BE2C (cell line): Measurements from ENCODE around the gene LAMB2.

ENCODE experiments used
- DNase-seq: peaks from one replicate; pipeline ENCODE4 v3.0.0-alpha.2; 2020
- H3K27me3 ChIP-seq: fragments of 250-450 bp; sonication (Bioruptor Pico); 2 replicates; pipeline ENCODE4 v1.5.1; 2020; ENCODE audit warnings: mild to moderate bottlenecking
- H3K36me3 ChIP-seq: fragments of 250-450 bp; sonication (Bioruptor Pico); 2 replicates; pipeline ENCODE4 v1.5.1; 2020; ENCODE audit warnings: mild to moderate bottlenecking
- H3K4me1 ChIP-seq: fragments of 250-450 bp; sonication (Bioruptor Pico); 2 replicates; pipeline ENCODE4 v1.5.1; 2020
- H3K4me3 ChIP-seq: 2 replicates; pipeline ENCODE4 v1.5.1; 2011; ENCODE audit warnings: low read depth, low read length
- H3K9me3 ChIP-seq: fragments of 250-450 bp; sonication (Bioruptor Pico); 2 replicates; pipeline ENCODE4 v1.5.1; 2020
- CTCF ChIP-seq: IDR thresholded peaks from 2 replicates; pipeline ENCODE4 v1.5.1; 2012; ENCODE audit warnings: mild to moderate bottlenecking, low read depth, low read length

LAMB2 gene

GRCh38 chr3:49153349-49153912 lies 20.6 kb upstream of the LAMB2 start:
- Histone ChIP-seq H3K27me3 (no peaks in the 10 kb centered on the region), H3K4me3 (no peak overlapping the region), H3K9me3 (no peaks in the 10 kb centered on the region), H3K36me3 (no peaks in the 10 kb centered on the region), H3K4me1 (no peaks in the 10 kb centered on the region)
- DNase-seq, result no peak
- no peak for TF ChIP-seq CTCF

- no peaks in the 10 kb centered on the region for H3K27me3 ChIP-seq
These were observed 18.8 kb upstream of the LAMB2 start for GRCh38 chr3:49151610-49152009.

GRCh38 chr3:49148159-49148558 lies 15.3 kb upstream of the LAMB2 start:
- Histone ChIP-seq H3K27me3 (no peaks in the 10 kb centered on the region), H3K9me3 (no peaks in the 10 kb centered on the region), H3K4me3 (no peak overlapping the region), H3K4me1 (no peaks in the 10 kb centered on the region), H3K36me3 (no peaks in the 10 kb centered on the region)
- no peak for DNase-seq
- no peak for TF ChIP-seq CTCF

More at GRCh38 chr3:49151610-49152009, 18.8 kb upstream of the LAMB2 start:
- Histone ChIP-seq H3K4me3 (no peak overlapping the region), H3K9me3 (no peaks in the 10 kb centered on the region), H3K4me1 (no peaks in the 10 kb centered on the region), H3K36me3 (no peaks in the 10 kb centered on the region)
- no peak for TF ChIP-seq CTCF
- no peak for DNase-seq

GRCh38 chr3:49140080-49140479 lies 7.2 kb upstream of the LAMB2 start:
- DNase-seq, result no peak
- Histone ChIP-seq H3K9me3 (no peaks in the 10 kb centered on the region), H3K36me3 (no peaks in the 10 kb centered on the region), H3K4me3 (no peak overlapping the region), H3K4me1 (no peaks in the 10 kb centered on the region), H3K27me3 (no peaks in the 10 kb centered on the region)
- no peak for TF ChIP-seq CTCF

- H3K36me3 ChIP-seq, result no peaks in the 10 kb centered on the region
- TF ChIP-seq CTCF, result no peak
- no peaks in the 10 kb centered on the region for H3K27me3 ChIP-seq
- H3K9me3 ChIP-seq, result no peaks in the 10 kb centered on the region
- DNase-seq, result no peak
- no peaks in the 10 kb centered on the region for H3K4me1 ChIP-seq
- H3K4me3 ChIP-seq, result no peak overlapping the region
These were observed 2.6 kb upstream of the LAMB2 start for GRCh38 chr3:49135499-49135898.

- Histone ChIP-seq H3K4me3 (no peak overlapping the region), H3K4me1 (no peaks in the 10 kb centered on the region), H3K9me3 (no peaks in the 10 kb centered on the region), H3K36me3 (no peaks in the 10 kb centered on the region), H3K27me3 (no peaks in the 10 kb centered on the region)
- DNase-seq, result no peak
- no peak for TF ChIP-seq CTCF
These were observed 1.8 kb upstream of the LAMB2 start for GRCh38 chr3:49134471-49135265.
